HG03066 (cell line): ENCODE data around the gene SIGLEC11.
"Not testable (repeated sequence)": the region's sequence is repeated elsewhere in the genome, so short reads cannot be mapped to it uniquely, and the experiment has no call there.

Experiments used
- ATAC-seq: cut with Tn5 transposase; IDR thresholded peaks from one replicate; pipeline ENCODE4 v1.9.1; 2021; ENCODE audit warnings: low read depth; ENCODE audit not compliant: unreplicated experiment

Gene SIGLEC11

DNA sequence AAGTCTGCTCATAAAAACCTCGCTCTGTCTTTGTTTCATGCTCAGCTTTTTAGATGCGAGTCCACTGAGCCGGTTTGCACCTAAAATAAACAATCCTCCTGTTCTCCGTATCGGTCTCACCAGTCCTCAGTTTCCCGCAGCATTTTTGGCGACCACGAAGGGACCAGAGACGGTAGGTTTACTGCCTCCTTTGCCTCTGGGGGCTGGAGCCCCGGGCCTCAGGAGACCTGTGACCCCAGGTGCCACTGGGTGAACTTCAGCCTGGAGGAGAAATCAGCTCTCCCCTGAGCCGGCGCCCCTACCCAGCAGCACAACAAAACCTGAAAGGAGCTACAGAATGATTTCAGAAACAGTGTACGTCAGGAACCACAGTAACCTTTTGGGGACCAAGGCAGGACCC is 8.1 kb downstream of the SIGLEC11 start:
- ATAC-seq = no peak

DNA sequence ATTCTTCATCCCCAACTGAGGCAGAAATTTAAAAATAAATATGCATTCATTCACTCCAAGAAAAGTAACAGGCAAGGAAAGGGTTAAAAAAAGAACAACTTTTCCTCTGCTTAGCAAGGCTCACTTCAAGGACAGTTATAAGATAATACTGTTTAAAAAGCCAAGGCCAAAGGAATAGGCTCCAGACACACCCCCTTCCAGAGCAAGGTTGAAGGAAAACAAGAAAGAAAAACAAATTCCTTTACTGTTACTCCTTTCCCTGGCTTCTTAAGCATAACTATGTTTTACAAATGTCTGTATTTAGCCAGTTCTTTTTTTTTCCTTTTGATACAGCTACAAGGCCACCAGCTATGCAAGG is 8.5 kb downstream of the SIGLEC11 start:
- ATAC-seq = no peak

DNA sequence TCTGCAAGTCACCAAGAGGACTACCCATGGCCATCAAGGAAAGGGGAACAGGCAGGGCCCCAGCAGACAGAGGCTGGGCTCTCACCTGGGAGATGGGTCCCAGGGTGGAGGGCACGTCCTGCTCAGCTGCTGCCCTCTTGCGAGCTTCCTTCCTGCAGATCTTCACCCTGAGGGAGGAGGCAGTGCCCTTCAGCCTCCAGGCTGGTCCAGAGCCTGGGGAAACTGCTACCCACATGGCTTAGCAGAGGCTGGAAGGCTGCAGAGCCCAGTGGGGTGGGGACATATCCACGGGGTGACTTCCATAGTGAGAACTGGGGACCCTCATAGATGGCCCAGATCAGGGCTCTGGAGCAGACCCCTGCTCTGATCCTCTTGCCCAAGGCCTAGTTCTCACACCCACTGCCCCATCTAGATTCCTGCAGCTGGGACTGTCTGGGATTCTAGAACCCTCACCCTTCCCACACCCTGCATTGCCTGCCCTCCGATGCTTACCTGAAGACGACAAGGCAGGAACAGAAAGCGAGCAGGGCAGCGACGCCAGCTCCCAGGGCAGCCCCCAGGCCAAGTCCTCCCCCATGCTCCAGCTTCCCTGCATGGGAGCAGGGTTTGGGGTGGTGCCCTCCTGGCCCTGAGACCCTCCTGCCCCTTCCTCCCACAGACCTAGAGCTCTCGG is 9.0 kb downstream of the SIGLEC11 start:
- no peak for ATAC-seq

DNA sequence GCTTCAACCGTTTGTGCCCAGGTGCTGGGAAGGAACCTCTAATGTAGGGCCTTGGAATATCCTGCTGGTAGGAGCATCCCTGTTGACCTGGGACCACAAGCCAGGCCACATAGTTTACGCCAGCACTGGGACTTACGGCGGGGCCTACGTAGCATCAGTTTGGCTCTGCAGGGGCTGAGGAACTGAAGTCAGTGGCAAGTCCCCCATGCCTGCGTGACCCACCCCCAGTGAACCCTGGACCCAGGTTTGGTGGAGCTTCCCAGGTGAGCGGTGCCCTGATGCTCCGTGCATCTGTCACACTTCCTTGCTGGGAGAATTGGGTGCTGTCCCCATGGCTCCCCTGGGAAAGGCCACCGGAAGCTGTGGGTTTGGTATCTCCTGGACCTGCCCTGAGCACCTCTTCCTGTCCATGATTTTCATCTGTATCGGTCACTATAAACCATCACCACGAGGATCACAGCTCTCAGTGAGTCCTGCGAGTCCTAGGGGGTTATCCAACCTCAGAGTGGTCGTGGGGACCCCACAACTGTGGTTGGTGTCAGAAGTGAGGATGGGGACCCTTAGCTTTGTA is 9.9 kb downstream of the SIGLEC11 start:
- no peak for ATAC-seq

DNA sequence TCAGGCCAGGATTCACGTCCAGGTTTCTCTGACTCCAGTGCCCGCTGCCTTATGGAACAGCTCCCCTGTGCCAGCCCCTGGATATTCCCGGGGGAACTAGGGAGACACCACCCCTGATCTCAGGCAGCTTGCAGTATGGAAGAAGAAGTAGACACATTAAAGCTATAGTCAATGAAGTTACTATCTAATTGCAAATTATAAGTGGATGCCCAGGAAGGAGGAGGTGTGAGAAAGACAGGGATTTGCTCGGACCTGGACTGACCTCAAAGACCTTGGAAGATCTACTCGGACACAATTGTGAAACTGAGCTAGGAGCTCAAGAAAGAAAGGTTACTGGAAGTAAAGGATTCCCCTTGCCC is 10.4 kb downstream of the SIGLEC11 start:
- no peak for ATAC-seq

DNA sequence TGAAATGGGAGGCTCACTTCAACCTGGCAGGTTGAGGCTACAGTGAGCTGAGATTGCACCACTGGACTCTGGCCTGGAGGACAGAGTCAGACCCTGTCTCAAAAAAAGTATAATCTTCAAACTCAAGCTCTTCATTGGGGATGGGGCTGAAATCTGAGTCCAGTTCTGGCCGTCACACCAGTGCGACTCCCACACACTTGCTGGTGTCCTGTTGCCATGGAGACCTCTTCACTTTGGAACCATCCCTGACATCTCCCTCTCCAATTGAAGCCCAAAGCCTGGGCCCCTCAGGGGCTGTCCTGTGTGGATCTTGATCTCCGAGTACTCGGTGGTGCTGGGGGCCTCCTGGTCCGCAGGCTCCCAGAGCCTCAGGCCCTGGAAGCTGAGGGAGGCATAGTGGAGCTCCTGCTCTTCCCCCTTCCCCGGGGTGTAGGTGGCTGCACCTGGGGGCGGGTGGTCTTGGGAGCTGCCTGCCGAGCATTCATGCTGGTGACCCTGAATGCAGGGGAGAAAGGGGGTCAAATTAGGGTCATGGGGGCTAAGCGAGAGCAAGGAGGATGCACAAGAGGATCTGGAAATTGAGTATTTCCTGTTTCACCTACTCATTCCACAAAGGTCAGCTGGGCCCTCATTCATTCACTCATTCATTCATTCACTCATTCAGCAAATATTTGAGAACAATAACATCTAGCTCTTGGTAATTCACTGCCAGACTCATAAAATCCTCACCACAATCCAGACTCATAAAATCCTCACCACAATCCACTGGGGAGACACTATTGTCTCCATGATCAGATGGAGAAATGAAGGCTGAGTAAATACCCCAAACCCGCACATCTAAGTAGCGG is 11.0 kb downstream of the SIGLEC11 start:
- no peak for ATAC-seq

DNA sequence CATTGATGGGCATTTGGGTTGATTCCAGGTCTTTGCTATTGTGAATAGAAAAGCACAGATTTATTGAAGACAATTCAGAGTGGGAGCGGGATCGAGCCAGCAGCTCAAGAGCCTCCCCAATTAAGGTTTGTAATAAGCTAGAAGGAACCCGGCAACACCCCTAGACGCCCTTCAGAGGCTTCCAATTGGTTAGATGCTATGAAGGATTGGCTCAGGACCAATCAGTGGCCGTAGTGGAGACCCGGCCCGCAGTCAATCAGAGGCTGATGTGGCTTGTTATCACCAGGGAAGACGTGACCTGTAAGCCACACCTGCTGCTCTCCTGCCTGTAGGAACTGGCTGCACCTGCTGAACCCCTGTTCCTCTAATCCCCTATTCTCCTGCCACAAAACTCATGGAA is 14.6 kb downstream of the SIGLEC11 start:
- ATAC-seq = no peak

DNA sequence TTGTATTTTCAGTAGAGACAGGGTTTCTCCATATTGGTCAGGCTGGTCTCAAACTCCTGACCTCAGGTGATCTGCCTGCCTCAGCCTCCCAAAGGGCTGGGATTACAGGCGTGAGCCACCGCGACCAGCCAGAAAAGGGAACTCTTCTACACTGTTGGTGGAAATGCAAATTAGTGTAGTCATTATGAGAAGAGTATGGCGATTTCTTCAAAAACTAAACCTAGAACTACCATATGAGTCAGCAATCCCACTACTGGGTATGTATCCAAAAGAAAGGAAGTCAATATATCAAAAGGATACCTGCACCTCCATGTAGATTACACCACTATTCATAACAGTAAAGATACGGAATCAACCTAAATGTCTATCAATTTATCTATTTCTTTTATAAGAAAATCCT is 16.4 kb downstream of the SIGLEC11 start:
- not testable (repeated sequence) for ATAC-seq

DNA sequence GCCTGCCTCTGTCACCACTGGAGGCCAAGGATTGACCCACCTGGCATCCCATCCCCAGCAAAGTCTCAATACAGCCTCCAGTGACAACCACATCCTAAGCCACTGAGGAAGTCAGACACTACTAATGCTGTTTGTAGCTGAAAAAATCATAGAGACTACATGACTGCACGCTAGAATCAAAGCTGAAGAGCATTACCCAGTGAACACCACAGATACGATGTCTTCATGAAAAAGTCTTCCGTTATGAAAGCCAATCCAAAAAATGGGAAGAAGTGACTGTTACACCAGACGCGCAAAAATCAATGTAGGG is 20.5 kb downstream of the SIGLEC11 start:
- ATAC-seq = no peak

DNA sequence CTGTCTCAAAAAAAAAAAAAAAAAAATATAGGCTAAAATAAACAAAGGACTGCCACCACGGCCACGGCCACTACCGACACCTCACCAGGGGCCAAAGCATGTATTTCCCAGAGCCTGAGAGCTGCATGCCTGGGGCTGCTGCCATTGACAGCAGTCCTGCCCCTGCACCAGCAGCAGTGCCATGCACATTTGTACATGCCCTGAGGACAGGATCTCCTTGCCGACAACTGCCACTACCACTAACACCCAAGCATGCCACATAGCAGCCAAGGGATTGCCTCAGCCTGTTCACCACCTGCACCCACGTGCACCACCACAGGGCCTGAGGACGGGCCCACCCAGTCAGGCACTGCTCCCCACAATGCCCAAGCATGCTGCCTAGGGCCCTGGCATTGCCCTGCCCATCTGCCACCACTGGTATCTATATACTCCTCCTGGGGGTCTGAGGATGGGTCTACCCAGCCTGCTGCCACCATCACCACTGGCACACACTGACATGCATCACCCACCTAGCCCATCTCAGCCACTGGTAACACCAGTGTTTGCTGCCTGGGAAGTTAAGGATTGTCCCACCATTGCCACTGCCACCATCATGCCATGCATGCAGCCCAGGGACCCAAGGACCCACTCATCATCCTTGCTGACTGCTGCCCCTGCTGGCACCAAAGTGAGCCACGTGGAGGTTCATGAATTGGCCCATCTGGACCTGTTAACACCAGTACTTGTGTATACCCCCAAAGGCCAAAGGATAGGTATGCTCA is 21.1 kb downstream of the SIGLEC11 start:
- no peak for ATAC-seq

DNA sequence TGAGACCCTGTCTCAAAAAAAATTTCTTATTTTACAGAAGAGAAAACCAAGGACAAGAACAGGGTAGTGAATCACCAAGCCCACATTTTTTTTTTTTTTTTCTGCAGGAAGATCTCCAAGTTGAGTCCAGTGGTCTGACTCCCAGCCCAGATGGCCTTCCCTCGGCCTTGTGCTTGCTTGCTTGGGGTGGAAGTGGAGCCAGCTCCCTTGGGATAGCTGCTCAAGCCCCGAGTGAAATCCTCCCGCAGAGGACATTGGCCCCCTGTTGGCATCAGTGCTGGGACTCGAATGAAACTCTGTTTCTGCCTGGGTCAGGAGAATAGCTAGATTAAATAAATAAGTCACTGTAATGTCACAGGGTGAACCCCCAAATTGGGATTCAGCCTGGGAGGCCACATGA is 22.3 kb downstream of the SIGLEC11 start:
- ATAC-seq = no peak

DNA sequence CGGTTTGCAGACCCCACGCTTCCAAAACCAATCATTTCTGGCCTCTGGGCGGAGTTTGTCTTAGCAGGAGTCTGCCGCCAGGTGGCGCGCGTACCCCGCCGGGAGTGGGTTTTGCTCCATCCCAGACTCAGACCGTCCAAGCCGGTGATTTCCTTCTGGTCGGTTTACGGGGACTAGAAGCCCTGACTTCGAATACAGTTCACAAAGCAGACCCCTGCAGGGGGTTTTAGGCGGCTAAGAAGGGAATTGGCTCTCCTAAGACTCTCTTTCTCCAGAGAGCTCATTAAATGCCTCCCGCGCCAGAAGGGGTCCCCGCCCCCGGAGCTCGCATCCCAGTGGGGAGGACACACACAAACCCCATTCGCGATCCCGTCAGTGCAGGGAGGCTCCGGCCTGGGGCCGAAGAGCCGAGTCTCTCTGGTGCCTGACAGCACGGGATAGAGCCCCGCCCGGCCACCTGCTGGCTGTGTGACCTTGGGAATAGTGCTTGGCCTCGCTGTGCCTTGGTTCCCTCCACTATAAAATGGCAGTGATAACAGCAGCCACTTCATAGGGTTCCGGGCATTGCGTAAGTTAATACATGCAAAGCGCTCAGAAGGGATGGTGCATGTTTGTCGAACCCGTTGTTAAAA is 23.1 kb downstream of the SIGLEC11 start:
- no peak for ATAC-seq

DNA sequence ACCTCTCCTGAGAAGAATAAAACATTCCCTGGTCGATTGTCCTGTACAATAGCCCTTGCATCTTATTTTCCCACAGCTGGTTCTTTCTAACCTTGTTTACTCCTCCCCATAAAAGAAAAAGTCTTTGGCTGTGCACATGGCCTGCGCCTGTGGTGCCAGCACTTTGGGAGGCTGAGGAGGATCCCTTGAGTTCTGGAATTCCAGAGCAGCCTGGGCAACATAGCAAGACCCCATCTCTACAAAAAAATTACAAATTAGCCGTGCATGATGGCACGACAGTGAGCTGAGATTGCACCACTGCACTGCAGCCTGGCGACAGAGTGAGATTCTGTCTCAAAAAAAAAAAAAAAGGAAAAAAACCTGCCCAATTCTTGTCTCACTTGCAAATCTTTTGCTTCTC is 24.4 kb downstream of the SIGLEC11 start:
- ATAC-seq = no peak

DNA sequence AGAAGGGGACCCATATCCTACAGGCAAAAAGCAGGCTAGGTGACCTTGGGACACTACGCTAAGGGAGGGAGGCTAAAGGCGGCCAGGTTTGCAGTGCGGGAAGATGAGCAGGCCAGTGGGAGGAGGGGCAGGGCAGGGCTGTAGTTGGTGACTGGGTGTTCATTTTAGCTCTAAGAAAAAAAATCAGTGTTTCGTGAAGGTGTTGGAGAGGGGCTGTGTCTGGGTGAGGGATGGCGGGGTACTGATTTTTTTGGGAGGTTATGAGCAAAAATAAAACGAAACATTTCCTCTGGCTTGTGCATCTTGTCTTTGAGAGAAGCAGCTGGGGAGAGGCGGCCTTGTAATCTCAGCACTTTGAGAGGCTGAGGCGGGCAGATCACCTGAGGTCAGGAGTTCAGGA is 27.3 kb downstream of the SIGLEC11 start:
- no peak for ATAC-seq

DNA sequence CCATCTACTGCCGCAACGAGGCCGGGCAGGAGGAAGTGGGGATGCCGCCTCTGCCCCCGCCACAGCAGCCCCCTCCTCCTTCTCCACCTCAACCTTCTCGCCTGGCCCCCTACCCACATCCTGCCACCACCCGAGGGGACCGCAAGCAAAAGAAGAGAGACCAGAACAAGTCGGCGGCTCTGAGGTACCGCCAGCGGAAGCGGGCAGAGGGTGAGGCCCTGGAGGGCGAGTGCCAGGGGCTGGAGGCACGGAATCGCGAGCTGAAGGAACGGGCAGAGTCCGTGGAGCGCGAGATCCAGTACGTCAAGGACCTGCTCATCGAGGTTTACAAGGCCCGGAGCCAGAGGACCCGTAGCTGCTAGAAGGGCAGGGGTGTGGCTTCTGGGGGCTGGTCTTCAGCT is 28.2 kb downstream of the SIGLEC11 start:
- no peak for ATAC-seq

DNA sequence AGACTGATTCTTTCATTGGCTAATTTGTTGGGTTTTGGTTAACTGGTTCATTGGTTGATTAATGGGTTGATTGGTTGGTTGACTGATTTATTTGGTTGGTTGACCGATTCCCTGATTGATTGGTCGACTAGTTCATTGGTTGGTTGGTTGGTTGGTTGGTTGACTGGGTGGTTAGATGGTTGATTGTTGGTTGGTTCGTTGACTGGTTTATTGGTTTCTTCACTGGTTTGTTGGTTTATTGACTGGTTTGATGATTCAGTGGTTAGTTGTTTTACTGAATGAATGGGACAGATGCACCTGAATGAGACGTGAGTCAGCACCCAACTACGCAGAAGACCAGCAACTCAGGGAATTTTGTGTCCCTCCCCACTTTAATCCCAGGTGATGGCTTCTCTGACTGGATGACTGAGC is 28.9 kb downstream of the SIGLEC11 start:
- no peak for ATAC-seq

DNA sequence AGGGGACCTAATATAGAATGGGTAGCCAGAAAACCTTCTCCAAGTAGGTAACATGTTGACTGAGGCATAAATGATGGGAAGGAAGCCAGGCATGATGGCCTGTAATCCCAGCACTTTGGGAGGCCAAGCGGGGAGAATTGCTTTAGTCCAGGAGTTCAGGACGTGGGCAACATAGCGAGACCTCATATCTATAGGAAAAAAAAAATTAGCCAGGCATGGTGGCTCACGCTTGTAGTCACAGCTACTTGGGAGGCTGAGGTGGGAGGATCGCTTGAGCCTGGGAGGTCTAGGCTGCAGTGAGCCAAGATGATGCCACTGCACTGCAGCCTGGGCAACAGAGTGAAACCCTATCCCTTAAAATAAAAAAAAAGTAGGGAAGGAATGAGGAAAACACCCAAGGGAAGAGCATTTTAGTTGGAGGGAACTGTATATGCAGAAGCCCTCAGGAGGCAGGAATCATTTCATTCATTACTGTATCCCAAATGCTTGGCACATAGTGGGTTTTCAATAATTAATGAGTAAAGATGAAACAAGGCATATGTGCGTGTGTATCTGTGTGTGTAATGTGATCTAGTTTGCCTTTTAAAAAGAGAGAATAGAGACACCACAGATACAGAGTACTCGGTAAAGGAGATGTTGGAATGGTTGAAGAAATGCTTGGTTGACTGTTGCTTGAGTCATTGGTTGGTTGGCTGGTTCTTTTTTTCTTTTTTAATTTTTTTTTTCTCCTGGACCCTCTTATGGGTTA is 29.5 kb downstream of the SIGLEC11 start:
- no peak for ATAC-seq

DNA sequence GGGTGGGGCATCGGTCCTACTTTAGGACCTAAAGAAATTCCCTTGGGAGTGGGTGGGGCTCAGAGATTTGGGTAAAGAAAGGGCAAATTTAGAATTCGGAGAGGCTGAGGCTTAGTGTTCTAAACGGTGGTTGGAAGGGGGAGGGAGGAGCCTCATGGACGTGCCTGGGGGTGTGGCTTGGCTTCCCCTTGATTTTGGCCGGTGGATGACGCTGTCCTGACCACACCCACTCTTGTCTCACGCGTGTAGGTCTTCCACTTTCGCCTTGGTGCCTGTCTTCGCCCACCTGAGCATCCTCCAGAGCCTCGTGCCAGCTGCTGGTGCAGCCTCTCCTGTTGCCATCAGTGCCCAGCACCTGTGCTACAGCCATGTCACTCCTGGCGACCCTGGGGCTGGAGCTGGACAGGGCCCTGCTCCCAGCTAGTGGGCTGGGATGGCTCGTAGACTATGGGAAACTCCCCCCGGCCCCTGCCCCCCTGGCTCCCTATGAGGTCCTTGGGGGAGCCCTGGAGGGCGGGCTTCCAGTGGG is 30.4 kb downstream of the SIGLEC11 start:
- no peak for ATAC-seq

DNA sequence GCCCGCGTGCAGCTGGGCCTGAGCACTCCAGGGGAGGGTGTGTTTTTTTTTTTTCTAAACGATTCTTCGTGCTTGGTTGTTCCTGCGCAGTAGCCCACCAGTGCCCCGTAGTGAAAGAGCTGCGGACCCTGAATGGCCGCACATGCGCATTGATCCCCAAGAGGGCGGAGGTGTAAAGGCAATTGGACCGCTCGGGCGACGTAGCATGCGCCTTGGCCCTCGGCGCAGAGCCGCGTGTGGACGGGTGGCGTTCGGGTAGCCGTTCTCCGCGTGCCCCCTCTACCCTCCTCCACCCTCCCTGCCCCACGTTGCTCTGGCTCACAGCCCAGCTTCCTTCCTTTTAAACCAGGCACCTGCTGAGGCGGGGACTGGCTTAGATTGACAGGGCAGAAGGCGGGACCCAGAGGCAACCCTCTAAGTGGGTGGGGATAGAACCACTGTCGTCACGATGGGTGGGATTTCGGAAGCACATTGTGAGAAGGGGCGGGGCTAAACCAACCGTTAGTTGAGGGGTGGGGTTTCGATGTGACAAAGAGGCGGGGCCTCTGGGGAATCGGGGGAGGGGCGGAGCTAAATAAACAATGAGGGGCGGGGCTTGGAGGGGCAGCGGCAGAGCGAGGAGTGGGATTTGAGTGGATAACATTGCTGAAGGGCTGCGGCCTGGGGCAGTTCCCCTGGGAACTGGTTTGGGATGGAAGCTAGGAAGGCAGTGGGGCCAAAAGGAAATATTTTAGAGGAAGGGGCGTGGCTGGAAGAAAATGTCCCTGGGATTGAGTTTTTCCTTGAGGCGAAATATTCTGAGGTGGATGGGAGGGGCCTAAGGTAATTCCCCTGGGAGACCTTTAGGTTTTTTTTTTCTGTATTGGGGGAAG is 31.1 kb downstream of the SIGLEC11 start:
- peak; percentile 66 for ATAC-seq
